Fibroblast of lung (primary cell): ENCODE results near the gene ZFP57. TPM values are rescaled to one million over a fixed set of nuclear protein-coding genes. Genes with fewer than 3 reads are reported as not detected.

Source experiments
- DNase-seq, 2 donors: peaks; one replicate each; pipeline versions ENCODE4 v3.0.0 to v3.0.0-alpha.2; 2010; ENCODE audit warnings: low read depth in 2 of 2
- H2AFZ ChIP-seq: 2 replicates; pipeline ENCODE4 v1.5.1; 2012; ENCODE audit warnings: low read length, control low read depth, inconsistent platforms
- H3K27ac ChIP-seq: 2 replicates; pipeline ENCODE4 v1.5.1; 2011; ENCODE audit warnings: low read length, control low read depth; ENCODE audit not compliant: insufficient read depth
- H3K27me3 ChIP-seq: 2 replicates; pipeline ENCODE4 v1.5.1; 2011; ENCODE audit warnings: mild to moderate bottlenecking, low read length; ENCODE audit not compliant: control insufficient read depth, insufficient read depth
- H3K36me3 ChIP-seq: 2 replicates; pipeline ENCODE4 v1.5.1; 2011; ENCODE audit warnings: low read length; ENCODE audit not compliant: control insufficient read depth, insufficient read depth
- H3K4me1 ChIP-seq: 2 replicates; pipeline ENCODE4 v1.5.1; 2011; ENCODE audit warnings: low read length; ENCODE audit not compliant: control insufficient read depth, insufficient read depth; ENCODE audit errors: extremely low read depth
- H3K4me2 ChIP-seq: 2 replicates; pipeline ENCODE4 v1.5.1; 2011; ENCODE audit warnings: low read length, control low read depth; ENCODE audit not compliant: insufficient read depth; ENCODE audit errors: extremely low read depth
- H3K4me3 ChIP-seq, 4 experiments: fragments of 200-600 bp in 1 of 4; sonication (generic) in 1 of 4; replicated peaks in 1 of 4; 2 replicates each; pipeline ENCODE4 v1.5.1; 2011 to 2016; ENCODE audit warnings: low read length in 4 of 4, low read depth in 3 of 4, mild to moderate bottlenecking in 3 of 4, control low read depth in 2 of 4, inconsistent platforms in 1 of 4, mixed read lengths in 1 of 4; ENCODE audit not compliant: insufficient read depth in 1 of 4; ENCODE audit errors: control extremely low read depth in 1 of 4
- H3K79me2 ChIP-seq: 2 replicates; pipeline ENCODE4 v1.5.1; 2012; ENCODE audit warnings: mild to moderate bottlenecking, low read length, inconsistent platforms; ENCODE audit not compliant: control insufficient read depth, insufficient read depth
- H3K9ac ChIP-seq: 2 replicates; pipeline ENCODE4 v1.5.1; 2011; ENCODE audit warnings: mild to moderate bottlenecking, low read length, control low read depth; ENCODE audit not compliant: insufficient read depth
- H3K9me3 ChIP-seq: 2 replicates; pipeline ENCODE4 v1.5.1; 2012; ENCODE audit warnings: low read depth, low read length; ENCODE audit not compliant: control insufficient read depth, insufficient read depth
- H4K20me1 ChIP-seq: 2 replicates; pipeline ENCODE4 v1.5.1; 2011; ENCODE audit warnings: low read length; ENCODE audit not compliant: control insufficient read depth, insufficient read depth; ENCODE audit errors: extremely low read depth
- CTCF ChIP-seq, 2 donors: IDR thresholded peaks in 1 of 2; conservative IDR thresholded peaks in 1 of 2; 1 replicate in 1 of 2; 2 replicates in 1 of 2; pipeline ENCODE4 v1.5.1; 2011 to 2012; ENCODE audit warnings: low read length in 2 of 2, control low read depth in 1 of 2, inconsistent platforms in 1 of 2, low read depth in 1 of 2, mild to moderate bottlenecking in 1 of 2
- EZH2 ChIP-seq: IDR thresholded peaks from 2 replicates; pipeline ENCODE4 v1.5.1; 2012; ENCODE audit warnings: low read length, control low read depth, mild to moderate bottlenecking; ENCODE audit errors: missing control alignments
- polyA plus RNA-seq, 2 donors: library from polyadenylated mRNA; depleted of rRNA in 1 of 2; stranded (reverse) in 1 of 2; unstranded in 1 of 2; fragments of >200 nt; gene quantifications; 2 replicates each; pipeline ENCODE4 v1.2.1, GENCODE V29; 2011 to 2012; ENCODE audit warnings: missing spikeins in 1 of 2
- total RNA-seq: library from RNA; depleted of rRNA; stranded (reverse); fragments of >200 nt; gene quantifications from 2 replicates; pipeline ENCODE4 v1.2.1, GENCODE V29; 2014

Gene ZFP57
- total and polyA plus RNA-seq, 2 donors (not counting 1 experiment from before 2014, with no cell fraction given), result not detected

- Histone ChIP-seq H2AFZ (no peak overlapping the region), H3K9me3 (no peaks in the 10 kb centered on the region)
- peak; percentile 23 to 51 for DNase-seq
Observed at GRCh38 chr6:29647927-29648642, 32.9 kb downstream of the ZFP57 start.

GRCh38 chr6:29641430-29642148, 39.4 kb downstream of the ZFP57 start:
- H3K4me3 ChIP-seq, result no peak overlapping the region
- H3K9me3 ChIP-seq, result no peaks in the 10 kb centered on the region
- H3K36me3 ChIP-seq, result no peaks in the 10 kb centered on the region
- H3K27me3 ChIP-seq, result no peaks in the 10 kb centered on the region
- H4K20me1 ChIP-seq, result no peaks in the 10 kb centered on the region
- no peaks in the 10 kb centered on the region for H3K4me1 ChIP-seq
- no peak overlapping the region for H3K27ac ChIP-seq
- H3K9ac ChIP-seq, result no peak overlapping the region
- no peak overlapping the region for H2AFZ ChIP-seq
- H3K4me2 ChIP-seq, result no peak overlapping the region
- TF ChIP-seq CTCF (conservative IDR thresholded peaks at IDR 0.05 in 1 of 2, IDR thresholded peaks at IDR 0.05 in 1 of 2; ENCODE audit: low read depth in 1 of 2, low read length in 2 of 2), result no peak
- DNase-seq, result no peak
- no peaks in the 10 kb centered on the region for H3K79me2 ChIP-seq

More at GRCh38 chr6:29647927-29648642, 32.9 kb downstream of the ZFP57 start:
- Histone ChIP-seq H3K27ac (no peak overlapping the region), H3K9ac (no peak overlapping the region), H3K4me3 (no peak overlapping the region), H3K4me1 (no peaks in the 10 kb centered on the region), H3K4me2 (no peak overlapping the region), H4K20me1 (no peaks in the 10 kb centered on the region), H3K27me3 (no peaks in the 10 kb centered on the region), H3K36me3 (no peaks in the 10 kb centered on the region), H3K79me2 (no peaks in the 10 kb centered on the region)
- TF ChIP-seq CTCF (conservative IDR thresholded peaks at IDR 0.05 in 1 of 2, IDR thresholded peaks at IDR 0.05 in 1 of 2; ENCODE audit: low read depth in 1 of 2, low read length in 2 of 2) (peak; percentile 70 to 79), EZH2 (no peak)

GRCh38 chr6:29637247-29637646, 43.7 kb downstream of the ZFP57 start:
- H3K27ac ChIP-seq, result no peak overlapping the region
- H3K9ac ChIP-seq, result no peak overlapping the region
- H3K79me2 ChIP-seq, result no peaks in the 10 kb centered on the region
- H3K27me3 ChIP-seq, result no peaks in the 10 kb centered on the region
- TF ChIP-seq CTCF (conservative IDR thresholded peaks at IDR 0.05 in 1 of 2, IDR thresholded peaks at IDR 0.05 in 1 of 2; ENCODE audit: low read depth in 1 of 2, low read length in 2 of 2) (no peak), EZH2 (no peak)
- no peaks in the 10 kb centered on the region for H3K9me3 ChIP-seq
- no peaks in the 10 kb centered on the region for H3K36me3 ChIP-seq
- H3K4me2 ChIP-seq, result no peak overlapping the region
- H3K4me3 ChIP-seq, result no peak overlapping the region
- H2AFZ ChIP-seq, result no peak overlapping the region
- no peaks in the 10 kb centered on the region for H4K20me1 ChIP-seq
- no peak for DNase-seq
- no peaks in the 10 kb centered on the region for H3K4me1 ChIP-seq
